ENCODE results near the gene C1orf226. TPM values are rescaled to one million over a fixed set of nuclear protein-coding genes. Genes with fewer than 3 reads are reported as not detected.

The C1orf226 gene
- total RNA-seq, 2 donors from 2014 or later, result 3.3 to 11.8 TPM

DNA sequence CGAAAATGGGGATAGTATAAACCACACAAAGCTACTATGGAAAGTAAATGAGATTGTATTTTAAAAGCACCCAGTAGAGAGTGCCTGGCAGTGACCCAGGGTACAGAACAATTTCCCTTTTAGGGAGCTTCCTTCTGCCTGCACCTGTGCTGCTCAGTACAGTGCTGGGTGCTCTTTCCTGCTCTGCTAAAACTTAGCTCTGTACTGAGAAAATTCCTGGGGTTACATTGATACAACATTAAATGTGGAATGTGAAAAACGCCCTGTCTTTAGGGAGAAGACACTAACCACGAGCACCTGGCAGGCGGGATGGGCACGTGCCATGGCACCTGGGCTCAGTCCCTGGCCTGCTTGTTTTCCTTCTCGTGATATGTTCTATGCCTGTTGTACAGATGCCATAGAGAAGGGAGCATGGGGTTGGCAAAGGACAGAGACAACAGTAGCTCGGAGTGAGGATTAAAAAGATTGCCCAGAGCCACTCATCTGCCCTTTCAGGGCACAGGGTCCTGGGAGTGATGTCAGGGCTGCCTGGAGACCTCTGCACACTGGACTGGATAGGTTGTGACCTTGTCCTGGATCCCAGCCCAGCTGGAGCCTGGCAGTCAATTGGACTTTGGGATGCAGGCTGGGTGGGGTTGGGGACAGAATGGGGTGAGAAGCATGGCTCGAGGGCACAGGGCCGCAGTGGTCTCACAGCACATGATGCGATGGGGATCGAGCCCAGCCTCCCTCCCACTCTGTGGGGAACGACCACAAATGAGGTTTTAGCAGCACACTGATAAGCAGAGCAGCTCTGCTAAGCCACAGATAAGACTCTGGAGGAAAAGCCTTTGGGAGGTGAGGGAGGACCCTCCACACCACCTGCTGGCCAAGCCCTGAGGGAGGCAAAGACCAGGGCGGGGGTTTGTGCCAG lies 9.1 kb upstream of the C1orf226 start:
- H3K9me3 ChIP-seq, result no peaks in the 10 kb centered on the region
- no peaks in the 10 kb centered on the region for H3K36me3 ChIP-seq
- ATAC-seq (ENCODE audit: insufficient number of reproducible peaks, low FRiP score, low read depth) (no peak), DNase-seq (ENCODE audit: low spot score) (no peak)
- no peak overlapping the region for H3K27ac ChIP-seq
- H3K4me3 ChIP-seq, result no peak overlapping the region
- no peaks in the 10 kb centered on the region for H3K27me3 ChIP-seq (replicated peaks; ENCODE audit: insufficient read depth)
- H3K4me1 ChIP-seq (ENCODE audit: control insufficient read depth in 1 of 2, low read depth in 2 of 2), result no peaks in the 10 kb centered on the region
- TF ChIP-seq, protein P1, sequence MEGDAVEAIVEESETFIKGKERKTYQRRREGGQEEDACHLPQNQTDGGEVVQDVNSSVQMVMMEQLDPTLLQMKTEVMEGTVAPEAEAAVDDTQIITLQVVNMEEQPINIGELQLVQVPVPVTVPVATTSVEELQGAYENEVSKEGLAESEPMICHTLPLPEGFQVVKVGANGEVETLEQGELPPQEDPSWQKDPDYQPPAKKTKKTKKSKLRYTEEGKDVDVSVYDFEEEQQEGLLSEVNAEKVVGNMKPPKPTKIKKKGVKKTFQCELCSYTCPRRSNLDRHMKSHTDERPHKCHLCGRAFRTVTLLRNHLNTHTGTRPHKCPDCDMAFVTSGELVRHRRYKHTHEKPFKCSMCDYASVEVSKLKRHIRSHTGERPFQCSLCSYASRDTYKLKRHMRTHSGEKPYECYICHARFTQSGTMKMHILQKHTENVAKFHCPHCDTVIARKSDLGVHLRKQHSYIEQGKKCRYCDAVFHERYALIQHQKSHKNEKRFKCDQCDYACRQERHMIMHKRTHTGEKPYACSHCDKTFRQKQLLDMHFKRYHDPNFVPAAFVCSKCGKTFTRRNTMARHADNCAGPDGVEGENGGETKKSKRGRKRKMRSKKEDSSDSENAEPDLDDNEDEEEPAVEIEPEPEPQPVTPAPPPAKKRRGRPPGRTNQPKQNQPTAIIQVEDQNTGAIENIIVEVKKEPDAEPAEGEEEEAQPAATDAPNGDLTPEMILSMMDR (IDR thresholded peaks at IDR 0.05), result no peak

DNA sequence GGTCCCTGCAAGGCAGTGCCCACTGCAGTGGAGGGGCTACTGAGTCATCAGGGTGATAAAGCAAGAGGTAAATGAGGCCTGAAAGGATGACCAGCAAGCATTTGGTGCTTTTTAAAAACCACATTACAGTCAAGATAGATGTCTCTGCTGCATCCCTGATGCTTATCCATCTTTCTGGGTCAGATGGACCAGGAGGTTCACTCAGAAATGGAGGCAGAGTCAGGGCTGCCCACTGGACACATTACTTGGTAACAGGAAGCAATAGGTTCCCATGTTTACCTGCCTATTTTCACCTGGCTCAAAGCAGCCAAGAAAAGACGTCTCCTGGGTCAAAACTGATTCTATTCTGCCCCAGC lies 8.5 kb upstream of the C1orf226 start:
- Histone ChIP-seq H3K27me3 (replicated peaks; ENCODE audit: insufficient read depth) (no peaks in the 10 kb centered on the region), H3K9me3 (no peaks in the 10 kb centered on the region), H3K36me3 (no peaks in the 10 kb centered on the region), H3K27ac (no peak overlapping the region), H3K4me1 (ENCODE audit: control insufficient read depth in 1 of 2, low read depth in 2 of 2) (no peaks in the 10 kb centered on the region), H3K4me3 (no peak overlapping the region)
- TF ChIP-seq, protein P1 (IDR thresholded peaks at IDR 0.05), result no peak
- no peak for DNase-seq (ENCODE audit: low spot score)
- no peak for ATAC-seq (ENCODE audit: insufficient number of reproducible peaks, low FRiP score, low read depth)

DNA sequence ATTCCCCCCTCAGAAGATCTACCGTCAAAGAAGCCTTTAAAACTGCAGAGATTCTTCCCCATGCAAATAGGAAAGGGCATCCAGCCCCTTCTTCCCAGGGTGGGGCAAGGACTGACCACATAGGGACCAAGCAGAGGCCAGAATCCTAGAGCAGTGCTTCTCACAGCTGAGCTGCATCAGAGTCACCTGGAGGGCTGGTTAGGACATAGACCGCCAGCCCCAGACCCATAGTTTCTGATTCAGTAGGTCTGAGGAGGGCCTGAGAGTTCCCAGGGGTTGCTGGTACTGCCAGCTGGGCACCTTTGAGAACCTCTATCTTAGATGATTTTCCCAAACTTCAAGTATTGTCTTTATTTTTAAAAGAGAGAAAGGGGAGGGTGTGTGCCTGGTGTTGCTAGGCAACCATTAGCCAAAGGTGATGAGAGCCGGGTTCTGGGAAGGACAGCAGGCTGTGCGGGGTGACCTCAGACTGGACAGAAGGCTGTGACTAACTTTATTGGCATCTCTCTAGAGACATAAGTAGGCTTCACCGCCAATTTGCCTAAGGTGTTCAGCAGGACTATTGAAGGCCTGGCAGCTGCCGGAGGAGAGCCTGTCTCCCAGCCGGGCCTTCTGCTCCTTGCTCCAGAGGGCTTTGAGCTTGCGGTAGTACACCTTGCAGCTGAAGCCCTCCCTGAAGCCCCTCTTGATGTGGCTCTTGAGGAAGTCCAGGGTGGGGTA lies 7.8 kb upstream of the C1orf226 start:
- no peaks in the 10 kb centered on the region for H3K4me1 ChIP-seq (ENCODE audit: control insufficient read depth in 1 of 2, low read depth in 2 of 2)
- ATAC-seq (ENCODE audit: insufficient number of reproducible peaks, low FRiP score, low read depth) (no peak), DNase-seq (ENCODE audit: low spot score) (no peak)
- H3K4me3 ChIP-seq, result no peak overlapping the region
- no peak overlapping the region for H3K27ac ChIP-seq
- no peaks in the 10 kb centered on the region for H3K36me3 ChIP-seq
- H3K9me3 ChIP-seq, result no peaks in the 10 kb centered on the region
- no peaks in the 10 kb centered on the region for H3K27me3 ChIP-seq (replicated peaks; ENCODE audit: insufficient read depth)
- TF ChIP-seq, protein P1 (IDR thresholded peaks at IDR 0.05), result no peak

DNA sequence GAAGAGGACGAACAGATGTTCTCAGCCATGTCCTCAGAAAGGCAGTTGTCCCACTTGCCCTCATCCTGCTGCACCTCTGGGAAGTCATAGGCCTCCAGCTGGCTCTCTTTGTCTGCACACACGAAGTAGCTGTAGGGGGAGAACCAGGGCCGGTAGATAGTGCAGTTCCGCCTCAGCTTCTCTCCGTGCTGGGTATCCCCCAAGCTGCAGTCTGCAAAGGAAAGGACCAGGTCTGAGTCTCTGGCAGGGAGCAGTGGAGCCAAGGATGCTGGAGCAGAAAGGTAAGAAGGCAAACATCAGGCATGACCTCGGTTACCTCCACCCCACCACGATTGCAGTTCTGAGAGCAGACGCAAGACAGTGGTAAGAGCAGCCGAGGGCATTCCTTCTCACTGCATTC lies 7.1 kb upstream of the C1orf226 start:
- H3K36me3 ChIP-seq, result no peaks in the 10 kb centered on the region
- ATAC-seq (ENCODE audit: insufficient number of reproducible peaks, low FRiP score, low read depth), result no peak
- TF ChIP-seq, protein P1 (IDR thresholded peaks at IDR 0.05), result no peak

DNA sequence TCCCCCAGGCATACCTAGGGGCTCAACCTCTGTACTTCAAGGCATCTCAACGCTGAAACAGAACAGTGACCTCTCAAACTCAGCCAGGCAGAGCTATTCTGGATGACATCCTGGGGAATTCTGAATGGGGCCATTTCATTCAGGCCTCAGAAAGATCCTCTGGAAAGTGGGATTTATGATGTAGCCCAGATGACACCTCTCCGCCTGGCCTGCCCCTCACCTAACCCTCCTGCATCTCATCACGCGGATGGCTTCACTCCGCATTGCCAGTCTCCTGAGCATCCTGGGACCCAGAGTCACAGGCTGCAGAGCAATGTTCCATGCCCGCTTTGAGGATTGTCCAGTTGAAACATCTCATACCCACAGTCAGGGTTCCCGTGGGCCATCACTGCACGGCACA lies 6.1 kb upstream of the C1orf226 start:
- Histone ChIP-seq H3K4me1 (ENCODE audit: control insufficient read depth in 1 of 2, low read depth in 2 of 2) (no peaks in the 10 kb centered on the region), H3K36me3 (no peaks in the 10 kb centered on the region), H3K27me3 (replicated peaks; ENCODE audit: insufficient read depth) (no peaks in the 10 kb centered on the region), H3K9me3 (no peaks in the 10 kb centered on the region), H3K27ac (no peak overlapping the region), H3K4me3 (no peak overlapping the region)
- ATAC-seq (ENCODE audit: insufficient number of reproducible peaks, low FRiP score, low read depth) (no peak), DNase-seq (ENCODE audit: low spot score) (no peak)
- TF ChIP-seq, protein P1 (IDR thresholded peaks at IDR 0.05), result no peak

More for the DNA sequence above, 7.1 kb upstream of the C1orf226 start:
- Histone ChIP-seq H3K4me1 (ENCODE audit: control insufficient read depth in 1 of 2, low read depth in 2 of 2) (no peaks in the 10 kb centered on the region), H3K27me3 (replicated peaks; ENCODE audit: insufficient read depth) (no peaks in the 10 kb centered on the region), H3K4me3 (no peak overlapping the region), H3K27ac (no peak overlapping the region), H3K9me3 (no peaks in the 10 kb centered on the region)
- DNase-seq (ENCODE audit: low spot score), result no peak
